ENCODE data around the gene SLC6A19.

SLC6A19 gene

GRCh38 chr5:1181451-1182359 is 19.7 kb upstream of the SLC6A19 start:
- DNase-seq: no peak

- no peak for DNase-seq
These were observed 19.1 kb upstream of the SLC6A19 start for GRCh38 chr5:1182360-1182632.

GRCh38 chr5:1182633-1183423 is 18.6 kb upstream of the SLC6A19 start:
- no peak for DNase-seq

- no peak for DNase-seq
These were observed 17.8 kb upstream of the SLC6A19 start for GRCh38 chr5:1183424-1184162.

GRCh38 chr5:1184163-1184470 is 17.3 kb upstream of the SLC6A19 start:
- no peak for DNase-seq

GRCh38 chr5:1184481-1184880 is 16.9 kb upstream of the SLC6A19 start:
- no peak for DNase-seq

GRCh38 chr5:1185038-1185627 is 16.3 kb upstream of the SLC6A19 start:
- DNase-seq: no peak

- no peak for DNase-seq
These were observed 15.6 kb upstream of the SLC6A19 start for GRCh38 chr5:1185629-1186350.

- no peak for DNase-seq
These were observed 14.8 kb upstream of the SLC6A19 start for GRCh38 chr5:1186351-1187233.

- DNase-seq: no peak
These were observed 14.0 kb upstream of the SLC6A19 start for GRCh38 chr5:1187234-1187949.

GRCh38 chr5:1187950-1188334 is 13.5 kb upstream of the SLC6A19 start:
- DNase-seq: no peak

GRCh38 chr5:1188464-1188863 is 12.9 kb upstream of the SLC6A19 start:
- no peak for DNase-seq

- DNase-seq: no peak
These were observed 12.1 kb upstream of the SLC6A19 start for GRCh38 chr5:1189269-1189668.

- DNase-seq: no peak
These were observed 11.1 kb upstream of the SLC6A19 start for GRCh38 chr5:1190278-1190677.

- no peak for DNase-seq
These were observed 10.6 kb upstream of the SLC6A19 start for GRCh38 chr5:1190837-1191239.

- DNase-seq: no peak
These were observed 8.3 kb upstream of the SLC6A19 start for GRCh38 chr5:1192971-1193590.

- DNase-seq: no peak
These were observed 7.8 kb upstream of the SLC6A19 start for GRCh38 chr5:1193591-1193985.

- DNase-seq: no peak
These were observed 7.0 kb upstream of the SLC6A19 start for GRCh38 chr5:1194378-1194777.

GRCh38 chr5:1195439-1195838 is 6.0 kb upstream of the SLC6A19 start:
- DNase-seq: no peak

- DNase-seq: no peak
These were observed 5.5 kb upstream of the SLC6A19 start for GRCh38 chr5:1195916-1196315.

- no peak for DNase-seq
These were observed 4.8 kb upstream of the SLC6A19 start for GRCh38 chr5:1196562-1196961.
